Liver (tissue), 9 donors: Measurements from ENCODE around the gene SIKE1. TPM values are rescaled to one million over a fixed set of nuclear protein-coding genes. Genes with fewer than 3 reads are reported as not detected.

Experiments used
- DNase-seq: peaks from one replicate; pipeline ENCODE4 v3.0.0-alpha.2; 2017; ENCODE audit warnings: low spot score
- H3K27ac ChIP-seq, 2 donors: one replicate each; pipeline ENCODE4 v1.7.0; 2013; ENCODE audit warnings: inconsistent platforms in 2 of 2, low read length in 2 of 2, control low read depth in 1 of 2, low read depth in 1 of 2, mild to moderate bottlenecking in 1 of 2
- H3K27me3 ChIP-seq, 4 donors: one replicate each; pipeline versions ENCODE4 v1.6.1 to v1.7.0; 2013; ENCODE audit warnings: low read length in 3 of 4, inconsistent platforms in 1 of 4, mild to moderate bottlenecking in 1 of 4, moderate library complexity in 1 of 4; ENCODE audit not compliant: control insufficient read depth in 4 of 4, insufficient read depth in 4 of 4
- H3K36me3 ChIP-seq, 4 donors: one replicate each; pipeline versions ENCODE4 v1.6.1 to v1.7.0; 2013; ENCODE audit warnings: low read length in 3 of 4, mild to moderate bottlenecking in 3 of 4, low read depth in 1 of 4, moderate library complexity in 1 of 4; ENCODE audit not compliant: control insufficient read depth in 4 of 4, insufficient read depth in 3 of 4
- H3K4me1 ChIP-seq, 4 donors: one replicate each; pipeline versions ENCODE4 v1.6.1 to v1.7.0; 2013; ENCODE audit warnings: low read length in 3 of 4, mild to moderate bottlenecking in 3 of 4, moderate library complexity in 1 of 4; ENCODE audit not compliant: control insufficient read depth in 4 of 4, insufficient read depth in 4 of 4
- H3K4me3 ChIP-seq, 3 donors: one replicate each; pipeline versions ENCODE4 v1.6.1 to v1.7.0; 2013; ENCODE audit warnings: low read length in 3 of 3, control low read depth in 1 of 3, low read depth in 1 of 3, mild to moderate bottlenecking in 1 of 3
- H3K9ac ChIP-seq, 2 donors: one replicate each; pipeline ENCODE4 v1.7.0; 2013; ENCODE audit warnings: low read length in 2 of 2, mild to moderate bottlenecking in 2 of 2, moderate library complexity in 2 of 2, control low read depth in 1 of 2, low read depth in 1 of 2
- H3K9me3 ChIP-seq, 4 donors: one replicate each; pipeline versions ENCODE4 v1.6.1 to v1.7.0; 2013; ENCODE audit warnings: low read length in 3 of 4; ENCODE audit not compliant: control insufficient read depth in 4 of 4
- EGR1 ChIP-seq, 2 donors: IDR thresholded peaks; 2 replicates each; pipeline ENCODE4 v1.6.1; 2016 to 2018; ENCODE audit warnings: antibody characterized with exemption in 2 of 2, low read depth in 2 of 2
- FOXA2 ChIP-seq: IDR thresholded peaks from 2 replicates; pipeline ENCODE4 v1.6.1; 2016; ENCODE audit warnings: antibody characterized with exemption
- HNF4A ChIP-seq, 2 donors: conservative IDR thresholded peaks; 2 replicates each; pipeline ENCODE4 v1.6.1; 2016; ENCODE audit warnings: antibody characterized with exemption in 2 of 2, mild to moderate bottlenecking in 2 of 2
- RAD21 ChIP-seq, 2 donors: IDR thresholded peaks; 2 replicates each; pipeline ENCODE4 v1.6.1; 2016; ENCODE audit warnings: antibody characterized with exemption in 2 of 2, mild to moderate bottlenecking in 2 of 2
- RXRA ChIP-seq, 2 donors: IDR thresholded peaks; 2 replicates each; pipeline ENCODE4 v1.6.1; 2017 to 2018; ENCODE audit warnings: antibody characterized with exemption in 2 of 2, mild to moderate bottlenecking in 1 of 2
- SP1 ChIP-seq: IDR thresholded peaks from 2 replicates; pipeline ENCODE4 v1.6.1; 2018; ENCODE audit warnings: antibody characterized with exemption, mild to moderate bottlenecking
- YY1 ChIP-seq: IDR thresholded peaks from 2 replicates; pipeline ENCODE4 v1.6.1; 2016; ENCODE audit warnings: antibody characterized with exemption, mild to moderate bottlenecking
- WGBS: extraction: QIAGEN DNeasy Blood & Tissue Kit; methylation state at CpG from one replicate; pipeline ENCODE4 v1.1.7; 2013; 5-methylcytosine and 5-hydroxymethylcytosine counted together
- polyA plus RNA-seq, 2 donors: library from polyadenylated mRNA; stranded (reverse) in 1 of 2; unstranded in 1 of 2; fragments of 200-250 nt in 1 of 2; fragments of >200 nt in 1 of 2; fragmentation: Nextera tagmentation in 1 of 2; extraction: Ambion mirVana in 1 of 2; gene quantifications; one replicate each; pipeline versions ENCODE4 v1.2.1 to v1.2.3, GENCODE V29; 2013 to 2015
- total RNA-seq, 2 donors: library from RNA; depleted of rRNA; stranded (reverse); fragments of >200 nt; gene quantifications; one replicate each; pipeline ENCODE4 v1.2.3, GENCODE V29; 2014
- TF ChIP-seq, protein P1 (sequence below): IDR thresholded peaks from 2 replicates; pipeline ENCODE4 v1.6.1; 2016; ENCODE audit warnings: antibody characterized with exemption, mild to moderate bottlenecking
- TF ChIP-seq, protein P2 (sequence below): fragments of 150-350 bp; IDR thresholded peaks from 2 replicates; pipeline ENCODE4 v1.5.1; 2017; ENCODE audit warnings: improper control_type of control experiment, low read depth, low read length; ENCODE audit not compliant: missing input control
- donor health status: healthy.
- donor health status: healthy.
- donor health status: healthy.
- donor health status: healthy.
- donor health status: healthy.

SIKE1 gene
- total and polyA plus RNA-seq, 4 donors = 12.0 to 40.4 (median 22.6) TPM

DNA sequence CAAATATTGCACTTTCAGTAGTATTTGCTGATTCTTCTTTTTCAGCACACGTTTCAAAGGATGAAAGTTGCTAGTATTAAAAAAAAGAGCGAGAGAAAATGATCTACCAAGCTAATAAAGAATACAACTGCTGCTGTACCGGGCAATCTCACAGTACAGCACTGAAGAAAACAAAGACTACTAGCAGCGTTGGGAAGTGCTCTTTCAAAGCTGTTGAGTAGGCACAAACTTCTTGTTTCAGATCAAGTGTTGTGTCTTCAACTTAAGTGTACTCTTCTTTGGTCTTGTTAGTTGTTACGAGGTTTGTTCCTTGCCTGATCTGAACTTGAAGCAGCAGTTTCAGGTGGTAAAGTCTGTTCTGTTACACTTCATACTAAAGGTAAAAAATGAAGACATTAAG lies 30.6 kb downstream of the SIKE1 start:
- Histone ChIP-seq H3K4me3 (no peak overlapping the region), H3K36me3 (peaks cover 0 to 17% (median 10%) of the 10 kb centered on the region in 4 donors), H3K9me3 (no peaks in the 10 kb centered on the region), H3K27me3 (no peaks in the 10 kb centered on the region), H3K4me1 (peaks cover 3 to 47% (median 39%) of the 10 kb centered on the region in 4 donors), H3K27ac (no peak overlapping the region), H3K9ac (no peak overlapping the region)
- TF ChIP-seq RAD21 (IDR thresholded peaks at IDR 0.05) (no peak), YY1 (no peak), HNF4A (conservative IDR thresholded peaks at IDR 0.05) (no peak), RXRA (IDR thresholded peaks at IDR 0.05) (no peak), SP1 (no peak)
- TF ChIP-seq, protein P1, sequence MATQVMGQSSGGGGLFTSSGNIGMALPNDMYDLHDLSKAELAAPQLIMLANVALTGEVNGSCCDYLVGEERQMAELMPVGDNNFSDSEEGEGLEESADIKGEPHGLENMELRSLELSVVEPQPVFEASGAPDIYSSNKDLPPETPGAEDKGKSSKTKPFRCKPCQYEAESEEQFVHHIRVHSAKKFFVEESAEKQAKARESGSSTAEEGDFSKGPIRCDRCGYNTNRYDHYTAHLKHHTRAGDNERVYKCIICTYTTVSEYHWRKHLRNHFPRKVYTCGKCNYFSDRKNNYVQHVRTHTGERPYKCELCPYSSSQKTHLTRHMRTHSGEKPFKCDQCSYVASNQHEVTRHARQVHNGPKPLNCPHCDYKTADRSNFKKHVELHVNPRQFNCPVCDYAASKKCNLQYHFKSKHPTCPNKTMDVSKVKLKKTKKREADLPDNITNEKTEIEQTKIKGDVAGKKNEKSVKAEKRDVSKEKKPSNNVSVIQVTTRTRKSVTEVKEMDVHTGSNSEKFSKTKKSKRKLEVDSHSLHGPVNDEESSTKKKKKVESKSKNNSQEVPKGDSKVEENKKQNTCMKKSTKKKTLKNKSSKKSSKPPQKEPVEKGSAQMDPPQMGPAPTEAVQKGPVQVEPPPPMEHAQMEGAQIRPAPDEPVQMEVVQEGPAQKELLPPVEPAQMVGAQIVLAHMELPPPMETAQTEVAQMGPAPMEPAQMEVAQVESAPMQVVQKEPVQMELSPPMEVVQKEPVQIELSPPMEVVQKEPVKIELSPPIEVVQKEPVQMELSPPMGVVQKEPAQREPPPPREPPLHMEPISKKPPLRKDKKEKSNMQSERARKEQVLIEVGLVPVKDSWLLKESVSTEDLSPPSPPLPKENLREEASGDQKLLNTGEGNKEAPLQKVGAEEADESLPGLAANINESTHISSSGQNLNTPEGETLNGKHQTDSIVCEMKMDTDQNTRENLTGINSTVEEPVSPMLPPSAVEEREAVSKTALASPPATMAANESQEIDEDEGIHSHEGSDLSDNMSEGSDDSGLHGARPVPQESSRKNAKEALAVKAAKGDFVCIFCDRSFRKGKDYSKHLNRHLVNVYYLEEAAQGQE = no peak
- 75% methylated on average over 5 of the region's 5 CpGs for WGBS
- no peak for DNase-seq

DNA sequence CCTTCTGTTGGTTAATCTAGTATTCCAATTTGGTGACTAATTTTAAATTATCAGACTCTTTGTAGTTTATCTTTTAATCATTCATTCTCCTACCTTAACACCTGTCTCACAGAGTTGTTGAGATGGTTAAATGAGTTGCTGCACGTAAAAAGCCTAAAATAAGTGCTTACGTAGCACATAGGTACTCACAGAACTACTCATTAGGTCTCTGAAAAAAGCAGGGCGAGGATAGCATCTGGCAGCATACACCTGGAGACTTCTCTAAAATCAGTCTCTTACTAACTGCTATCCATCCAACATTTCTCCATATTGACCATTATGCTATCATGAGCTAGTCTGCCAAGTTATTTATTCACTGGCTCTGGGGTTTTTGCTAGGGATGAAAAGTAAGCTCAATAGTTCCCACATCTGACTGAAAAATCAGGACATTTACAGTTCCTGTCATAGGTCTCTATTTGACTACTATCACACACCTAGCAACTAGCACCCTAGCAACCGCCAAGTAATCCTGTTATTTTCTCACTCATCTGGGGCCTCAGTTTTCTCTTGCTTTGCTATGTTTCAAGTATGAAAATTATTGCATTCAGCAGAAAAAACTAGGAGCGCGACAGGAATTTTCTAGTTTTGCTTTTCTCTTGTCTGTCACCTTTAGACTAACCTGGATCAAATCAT lies 33.9 kb downstream of the SIKE1 start:
- 88% methylated on average over 6 of the region's 6 CpGs for WGBS
- no peaks in the 10 kb centered on the region for H3K27me3 ChIP-seq
- no peak overlapping the region for H3K4me3 ChIP-seq
- H3K4me1 ChIP-seq = peaks cover 3 to 22% (median 17%) of the 10 kb centered on the region in 4 donors
- no peaks in the 10 kb centered on the region for H3K9me3 ChIP-seq
- H3K36me3 ChIP-seq = peaks cover 2 to 25% (median 10%) of the 10 kb centered on the region in 4 donors
- H3K9ac ChIP-seq = no peak overlapping the region
- H3K27ac ChIP-seq = no peak overlapping the region
- TF ChIP-seq YY1 (no peak), SP1 (no peak), FOXA2 (no peak)
- TF ChIP-seq, protein P1 = no peak
- no peak for DNase-seq

DNA sequence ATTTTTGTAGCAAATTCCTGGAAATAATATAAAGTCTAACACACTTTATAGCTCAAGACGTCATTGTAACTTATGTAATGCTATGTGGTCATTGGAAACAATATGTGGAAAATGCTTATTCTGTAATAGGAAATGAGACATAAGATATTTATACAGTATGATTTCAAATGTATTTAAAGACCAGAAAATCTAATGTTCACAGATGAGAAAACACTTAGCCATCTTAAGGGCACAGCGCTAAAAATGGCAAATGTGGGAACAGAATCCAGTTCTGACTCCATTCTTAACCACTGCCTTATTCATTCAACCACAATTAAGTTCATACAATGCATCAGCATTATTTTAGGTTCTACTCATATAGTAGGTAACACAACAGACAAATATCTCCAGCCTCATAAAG lies 35.2 kb downstream of the SIKE1 start:
- 79% methylated on average over 2 of the region's 2 CpGs for WGBS
- peaks cover 3 to 13% (median 11%) of the 10 kb centered on the region in 4 donors for H3K4me1 ChIP-seq

More for the DNA sequence above, 35.2 kb downstream of the SIKE1 start:
- no peak overlapping the region for H3K4me3 ChIP-seq
- H3K9me3 ChIP-seq = no peaks in the 10 kb centered on the region
- no peak for DNase-seq
- TF ChIP-seq EGR1 (IDR thresholded peaks at IDR 0.05; ENCODE audit: low read depth in 2 of 2) (no peak), YY1 (no peak)
- TF ChIP-seq, protein P2, sequence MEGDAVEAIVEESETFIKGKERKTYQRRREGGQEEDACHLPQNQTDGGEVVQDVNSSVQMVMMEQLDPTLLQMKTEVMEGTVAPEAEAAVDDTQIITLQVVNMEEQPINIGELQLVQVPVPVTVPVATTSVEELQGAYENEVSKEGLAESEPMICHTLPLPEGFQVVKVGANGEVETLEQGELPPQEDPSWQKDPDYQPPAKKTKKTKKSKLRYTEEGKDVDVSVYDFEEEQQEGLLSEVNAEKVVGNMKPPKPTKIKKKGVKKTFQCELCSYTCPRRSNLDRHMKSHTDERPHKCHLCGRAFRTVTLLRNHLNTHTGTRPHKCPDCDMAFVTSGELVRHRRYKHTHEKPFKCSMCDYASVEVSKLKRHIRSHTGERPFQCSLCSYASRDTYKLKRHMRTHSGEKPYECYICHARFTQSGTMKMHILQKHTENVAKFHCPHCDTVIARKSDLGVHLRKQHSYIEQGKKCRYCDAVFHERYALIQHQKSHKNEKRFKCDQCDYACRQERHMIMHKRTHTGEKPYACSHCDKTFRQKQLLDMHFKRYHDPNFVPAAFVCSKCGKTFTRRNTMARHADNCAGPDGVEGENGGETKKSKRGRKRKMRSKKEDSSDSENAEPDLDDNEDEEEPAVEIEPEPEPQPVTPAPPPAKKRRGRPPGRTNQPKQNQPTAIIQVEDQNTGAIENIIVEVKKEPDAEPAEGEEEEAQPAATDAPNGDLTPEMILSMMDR = no peak
- peaks cover 2 to 29% (median 10%) of the 10 kb centered on the region in 4 donors for H3K36me3 ChIP-seq
- no peak overlapping the region for H3K9ac ChIP-seq
- H3K27me3 ChIP-seq = no peaks in the 10 kb centered on the region
- no peak overlapping the region for H3K27ac ChIP-seq
